Measurements from ENCODE around the gene DNM1.

DNM1 gene

GRCh38 chr9:128280084-128280622, 77.0 kb downstream of the DNM1 start:
- DNase-seq, result no peak

GRCh38 chr9:128282500-128282899, 79.3 kb downstream of the DNM1 start:
- DNase-seq, result no peak

- no peak for DNase-seq
Measured at GRCh38 chr9:128285033-128285784, 82.0 kb downstream of the DNM1 start.

GRCh38 chr9:128286440-128286839, 83.3 kb downstream of the DNM1 start:
- no peak for DNase-seq

GRCh38 chr9:128288273-128289004, 85.3 kb downstream of the DNM1 start:
- no peak for DNase-seq

- DNase-seq, result no peak
Measured at GRCh38 chr9:128292009-128292408, 88.8 kb downstream of the DNM1 start.

GRCh38 chr9:128293091-128293490, 89.9 kb downstream of the DNM1 start:
- no peak for DNase-seq

- DNase-seq, result no peak
Measured at GRCh38 chr9:128294142-128294541, 91.0 kb downstream of the DNM1 start.

GRCh38 chr9:128296340-128297220, 93.4 kb downstream of the DNM1 start:
- no peak for DNase-seq

GRCh38 chr9:128297221-128297773, 94.1 kb downstream of the DNM1 start:
- no peak for DNase-seq

- no peak for DNase-seq
Measured at GRCh38 chr9:128298535-128299482, 95.6 kb downstream of the DNM1 start.

- DNase-seq, result no peak
Measured at GRCh38 chr9:128304136-128304970, 101.2 kb downstream of the DNM1 start.

All from NCI-H2029 (cell line).